Left ventricle myocardium inferior (tissue), 1 donor: ENCODE results near the gene PRKCI. TPM values are rescaled to one million over a fixed set of nuclear protein-coding genes. Genes with fewer than 3 reads are reported as not detected.

ENCODE experiments used
- DNase-seq: peaks from one replicate; pipeline ENCODE4 v3.0.0-alpha.2; 2020
- H3K27ac ChIP-seq: fragments of 200-600 bp; replicated peaks from 2 replicates; pipeline ENCODE4 v1.8.0; 2021
- H3K27me3 ChIP-seq: fragments of 200-600 bp; 2 replicates; pipeline ENCODE4 v1.8.0; 2021; ENCODE audit warnings: low read depth
- H3K36me3 ChIP-seq: fragments of 200-600 bp; 2 replicates; pipeline ENCODE4 v1.8.0; 2021
- H3K4me1 ChIP-seq: fragments of 200-600 bp; 2 replicates; pipeline ENCODE4 v1.8.0; 2021
- H3K4me3 ChIP-seq: fragments of 200-600 bp; 2 replicates; pipeline ENCODE4 v1.8.0; 2021; ENCODE audit warnings: mild to moderate bottlenecking, moderate library complexity
- H3K9me3 ChIP-seq: fragments of 200-600 bp; replicated peaks from 2 replicates; pipeline ENCODE4 v1.8.0; 2021
- intact Hi-C: fragments of 100-400 bp; cut with micrococcal nuclease; formaldehyde crosslinking; loops from one replicate; pipeline ENCODE4 v1.11.0; 2022
- total RNA-seq: library from RNA; stranded (reverse); fragmentation: NEBNext Ultra II Directional; extraction: Animal tissue kit (Norgen Biotek cat#: 25700); gene quantifications from one replicate; pipeline ENCODE4 v1.2.1, GENCODE V29; 2021
- TF ChIP-seq, protein P1 (sequence below): fragments of 200-600 bp; IDR thresholded peaks from 2 replicates; pipeline ENCODE4 v1.8.0; 2021; ENCODE audit warnings: antibody characterized with exemption, mild to moderate bottlenecking, borderline replicate concordance
- donor health status: DM: no; HTN: yes; CAD: no; lungs with severe emphysema.

Gene PRKCI
- total RNA-seq, 1 donor from 2014 or later = 10.9 TPM

DNA sequence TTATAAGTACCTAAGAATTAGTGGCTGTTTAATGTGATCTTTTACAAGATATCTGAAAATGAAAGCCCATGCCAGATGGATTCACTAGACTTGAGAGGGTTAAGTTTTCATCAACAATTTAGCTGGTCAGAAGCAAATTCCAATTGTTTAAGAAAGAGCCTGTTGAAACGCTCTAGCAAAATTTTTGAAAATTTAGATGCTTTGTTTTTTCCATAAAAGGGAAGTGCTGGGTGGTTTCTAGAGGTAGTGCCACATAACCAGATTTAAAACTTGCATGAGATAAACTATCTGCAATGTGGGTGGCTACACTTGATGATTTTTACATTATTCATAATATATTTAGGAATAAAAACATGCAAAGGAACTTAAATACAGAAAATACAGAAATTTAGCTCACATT is 86.8 kb downstream of the PRKCI start:
- H3K36me3 ChIP-seq = no peaks in the 10 kb centered on the region
- TF ChIP-seq, protein P1, sequence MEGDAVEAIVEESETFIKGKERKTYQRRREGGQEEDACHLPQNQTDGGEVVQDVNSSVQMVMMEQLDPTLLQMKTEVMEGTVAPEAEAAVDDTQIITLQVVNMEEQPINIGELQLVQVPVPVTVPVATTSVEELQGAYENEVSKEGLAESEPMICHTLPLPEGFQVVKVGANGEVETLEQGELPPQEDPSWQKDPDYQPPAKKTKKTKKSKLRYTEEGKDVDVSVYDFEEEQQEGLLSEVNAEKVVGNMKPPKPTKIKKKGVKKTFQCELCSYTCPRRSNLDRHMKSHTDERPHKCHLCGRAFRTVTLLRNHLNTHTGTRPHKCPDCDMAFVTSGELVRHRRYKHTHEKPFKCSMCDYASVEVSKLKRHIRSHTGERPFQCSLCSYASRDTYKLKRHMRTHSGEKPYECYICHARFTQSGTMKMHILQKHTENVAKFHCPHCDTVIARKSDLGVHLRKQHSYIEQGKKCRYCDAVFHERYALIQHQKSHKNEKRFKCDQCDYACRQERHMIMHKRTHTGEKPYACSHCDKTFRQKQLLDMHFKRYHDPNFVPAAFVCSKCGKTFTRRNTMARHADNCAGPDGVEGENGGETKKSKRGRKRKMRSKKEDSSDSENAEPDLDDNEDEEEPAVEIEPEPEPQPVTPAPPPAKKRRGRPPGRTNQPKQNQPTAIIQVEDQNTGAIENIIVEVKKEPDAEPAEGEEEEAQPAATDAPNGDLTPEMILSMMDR = no peak
- no peaks in the 10 kb centered on the region for H3K9me3 ChIP-seq
- H3K4me1 ChIP-seq = peaks cover 4% of the 10 kb centered on the region
- H3K4me3 ChIP-seq = no peak overlapping the region
- H3K27me3 ChIP-seq = no peaks in the 10 kb centered on the region
- intact Hi-C loops = loop anchor here (10.0 kb wide), 1 partner anchor 96 kb away; no protein-coding TSS in a partner anchor
- DNase-seq = no peak
- H3K27ac ChIP-seq = no peak overlapping the region

DNA sequence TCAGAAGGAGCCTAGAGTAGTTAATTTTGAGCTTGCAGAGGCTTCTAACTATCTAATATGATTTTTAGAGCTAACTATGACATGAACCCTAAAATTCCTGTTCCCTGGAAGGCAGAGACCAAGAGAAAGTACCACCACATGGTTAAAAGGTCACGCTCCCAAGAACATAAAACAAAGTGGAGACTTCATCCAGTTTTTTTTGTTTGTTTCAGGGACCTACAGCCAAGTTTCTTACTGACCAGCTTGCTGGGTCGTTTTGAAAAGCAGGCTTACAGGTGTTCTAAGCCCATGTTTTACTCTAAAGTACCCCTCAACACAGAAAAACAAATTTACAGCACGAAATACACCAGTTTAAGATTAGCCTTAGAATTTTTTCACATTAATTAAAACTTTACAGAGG is 95.7 kb downstream of the PRKCI start:
- DNase-seq = no peak
- H3K27ac ChIP-seq = no peak overlapping the region
- peaks cover 13% of the 10 kb centered on the region for H3K4me1 ChIP-seq
- no peak overlapping the region for H3K4me3 ChIP-seq
- no peaks in the 10 kb centered on the region for H3K27me3 ChIP-seq
- TF ChIP-seq, protein P1 = no peak
- H3K9me3 ChIP-seq = no peaks in the 10 kb centered on the region
- no peaks in the 10 kb centered on the region for H3K36me3 ChIP-seq
- intact Hi-C loops = loop anchor here (10.0 kb wide), 1 partner anchor 47 kb away; no protein-coding TSS in a partner anchor

DNA sequence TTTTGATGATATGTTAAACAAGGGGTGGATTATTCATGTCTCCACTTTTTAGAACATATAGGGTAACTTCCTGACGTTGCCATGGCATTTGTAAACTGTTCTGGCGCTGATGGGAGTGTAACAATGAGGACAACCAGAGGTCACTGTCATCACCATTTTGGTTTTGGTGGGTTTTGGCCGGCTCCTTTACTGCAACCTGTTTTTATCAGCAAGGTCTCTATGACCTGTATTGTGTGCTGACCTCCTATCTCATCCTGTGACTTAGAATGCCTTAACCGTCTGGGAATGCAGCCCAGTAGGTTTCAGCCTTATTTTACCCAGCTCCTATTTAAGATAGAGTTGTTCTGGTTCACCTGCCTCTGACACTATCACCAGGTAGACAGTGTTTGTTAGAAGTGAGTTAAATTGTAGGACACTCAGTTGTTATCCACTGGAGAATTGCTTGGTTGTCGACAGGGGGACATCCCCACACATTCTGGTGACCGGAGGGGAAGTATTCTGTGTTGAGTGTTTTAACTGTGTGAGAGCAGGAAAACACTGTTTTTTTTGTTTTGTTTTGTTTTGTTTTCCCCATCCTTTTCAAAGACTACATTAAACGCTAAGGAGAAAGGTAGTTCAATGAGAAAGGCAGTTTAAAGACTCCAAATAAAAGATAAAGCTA is 98.4 kb downstream of the PRKCI start:
- Histone ChIP-seq H3K4me3 (no peak overlapping the region), H3K27me3 (no peaks in the 10 kb centered on the region), H3K36me3 (no peaks in the 10 kb centered on the region), H3K27ac (no peak overlapping the region), H3K9me3 (no peaks in the 10 kb centered on the region), H3K4me1 (peaks cover 13% of the 10 kb centered on the region)
- TF ChIP-seq, protein P1 = no peak
- intact Hi-C loops = no loop called here
- DNase-seq = no peak

DNA sequence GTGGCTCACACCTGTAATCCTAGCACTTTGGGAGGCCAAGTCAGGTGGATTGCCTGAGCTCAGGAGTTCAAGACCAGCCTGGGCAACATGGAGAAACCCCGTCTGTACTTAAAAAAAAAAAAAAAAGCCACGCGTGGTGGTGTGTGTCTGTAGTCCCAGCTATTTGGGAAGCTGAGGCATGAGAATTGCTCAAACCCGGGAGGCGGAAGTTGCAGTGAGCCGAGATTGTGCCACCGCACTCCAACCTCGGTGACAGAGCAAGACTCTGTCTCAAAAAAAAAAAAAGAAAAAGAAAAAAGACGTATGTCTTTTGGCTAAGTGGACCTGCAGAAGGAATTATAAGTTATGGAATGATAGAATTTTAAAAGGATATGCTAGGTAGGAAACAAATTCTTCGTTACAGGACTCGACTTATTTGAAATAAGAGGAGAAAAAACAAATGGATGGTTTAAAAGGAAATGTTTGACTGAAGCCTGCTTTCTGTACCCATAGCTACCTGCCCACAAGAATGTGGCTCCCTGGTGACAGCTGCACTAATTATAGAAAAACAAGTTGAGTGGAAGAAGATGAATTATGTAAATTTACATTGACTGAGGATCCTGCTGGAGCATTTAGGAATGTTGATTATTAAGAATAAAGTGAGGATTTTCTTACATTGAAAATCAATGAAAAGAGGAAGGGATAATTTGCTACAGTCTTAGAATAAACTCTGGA is 99.3 kb downstream of the PRKCI start:
- Histone ChIP-seq H3K4me1 (peaks cover 13% of the 10 kb centered on the region), H3K36me3 (no peaks in the 10 kb centered on the region), H3K4me3 (no peak overlapping the region), H3K27me3 (no peaks in the 10 kb centered on the region), H3K9me3 (no peaks in the 10 kb centered on the region), H3K27ac (no peak overlapping the region)
- intact Hi-C loops = no loop called here
- TF ChIP-seq, protein P1 = no peak
- DNase-seq = no peak

DNA sequence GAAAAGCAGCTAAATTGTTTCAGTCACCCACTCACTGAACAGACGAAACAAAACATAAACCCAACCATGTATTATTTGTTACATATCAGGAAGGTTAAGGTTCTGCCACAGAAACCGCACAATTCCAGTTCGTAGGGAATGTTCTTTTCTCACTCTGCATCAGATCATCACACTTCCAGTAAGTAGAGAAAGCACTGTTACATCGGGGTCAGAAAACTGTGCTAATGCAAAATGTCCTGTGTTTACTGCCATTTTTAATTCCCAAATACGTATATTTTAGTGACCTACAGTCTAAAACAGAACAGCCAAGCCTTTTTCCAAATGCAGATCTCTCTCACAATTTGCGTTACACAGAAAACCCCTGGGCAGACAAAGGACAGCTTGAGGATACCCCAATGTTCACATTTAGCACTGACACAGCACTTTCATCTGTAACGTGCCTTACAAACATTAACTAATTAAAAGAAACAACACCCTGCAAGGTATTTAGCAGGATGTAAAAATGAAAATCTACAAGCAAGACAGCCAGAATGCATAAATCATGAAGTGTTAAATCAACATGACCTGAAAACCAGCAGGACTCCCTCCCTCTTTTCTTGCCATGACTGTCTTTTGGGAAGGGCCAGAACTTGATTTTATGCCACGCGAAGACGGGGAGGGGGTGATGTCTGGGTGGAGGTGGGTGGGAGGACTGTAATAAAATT is 100.5 kb downstream of the PRKCI start:
- Histone ChIP-seq H3K27me3 (no peaks in the 10 kb centered on the region), H3K9me3 (peaks cover 10% of the 10 kb centered on the region), H3K4me1 (peaks cover 7% of the 10 kb centered on the region), H3K27ac (no peak overlapping the region), H3K36me3 (no peaks in the 10 kb centered on the region), H3K4me3 (no peak overlapping the region)
- intact Hi-C loops = no loop called here
- TF ChIP-seq, protein P1 = no peak
- DNase-seq = no peak
